CD4-positive, alpha-beta memory T cell (primary cell): ENCODE results near the gene MRGPRG. TPM values are rescaled to one million over a fixed set of nuclear protein-coding genes. Genes with fewer than 3 reads are reported as not detected.

Source experiments
- CTCF ChIA-PET: fragments of 350-600 bp; sonication (Branson Sonifier 250); formaldehyde crosslinking; loops from one replicate; lab custom pipeline; 2021; ENCODE audit warnings: inconsistent platforms; ENCODE audit not compliant: partially characterized antibody; lab: Charles Lee
- POLR2A ChIA-PET: fragments of 350-600 bp; sonication (Branson Sonifier 250); formaldehyde crosslinking; loops from one replicate; lab custom pipeline; 2021; ENCODE audit not compliant: partially characterized antibody; lab: Charles Lee
- DNase-seq, 5 donors: peaks; one replicate each; pipeline versions ENCODE4 v3.0.0 to v3.0.0-alpha.2; 2020 to 2022; ENCODE audit warnings: mixed read lengths in 1 of 5
- H3K27ac ChIP-seq: one replicate; pipeline ENCODE4 v1.7.0; 2013; ENCODE audit warnings: low read depth, low read length
- H3K27me3 ChIP-seq: 2 replicates; pipeline ENCODE4 v1.7.0; 2013; ENCODE audit warnings: mild to moderate bottlenecking, low read length, moderate library complexity; ENCODE audit not compliant: insufficient read depth
- H3K36me3 ChIP-seq: 2 replicates; pipeline ENCODE4 v1.7.0; 2013; ENCODE audit warnings: mild to moderate bottlenecking, low read length, moderate library complexity; ENCODE audit not compliant: insufficient read depth
- H3K4me1 ChIP-seq: 2 replicates; pipeline ENCODE4 v1.7.0; 2013; ENCODE audit warnings: mild to moderate bottlenecking, low read length, moderate library complexity; ENCODE audit not compliant: insufficient read depth
- H3K4me3 ChIP-seq, 2 donors: one replicate each; pipeline ENCODE4 v1.7.0; 2013; ENCODE audit warnings: low read length in 2 of 2, mild to moderate bottlenecking in 1 of 2
- H3K9me3 ChIP-seq, 2 donors: one replicate each; pipeline ENCODE4 v1.7.0; 2013; ENCODE audit warnings: low read length in 2 of 2, control low read depth in 1 of 2; ENCODE audit not compliant: control insufficient read depth in 1 of 2
- H3K27ac Mint-ChIP-seq, 7 donors: one replicate each; pipeline ENCODE4 v1.8.0; 2020 to 2021; ENCODE audit warnings: mixed read lengths in 7 of 7, mild to moderate bottlenecking in 6 of 7, inconsistent platforms in 3 of 7, moderate library complexity in 3 of 7
- H3K27me3 Mint-ChIP-seq, 2 donors: one replicate each; pipeline ENCODE4 v1.8.0; 2020 to 2021; ENCODE audit warnings: mixed read lengths in 2 of 2
- H3K36me3 Mint-ChIP-seq, 2 donors: one replicate each; pipeline ENCODE4 v1.8.0; 2020 to 2021; ENCODE audit warnings: mixed read lengths in 2 of 2, inconsistent platforms in 1 of 2, mild to moderate bottlenecking in 1 of 2
- H3K4me1 Mint-ChIP-seq, 4 donors: one replicate each; pipeline ENCODE4 v1.8.0; 2020 to 2021; ENCODE audit warnings: mixed read lengths in 4 of 4, mild to moderate bottlenecking in 1 of 4
- H3K4me3 Mint-ChIP-seq, 8 donors: one replicate each; pipeline ENCODE4 v1.8.0; 2020 to 2021; ENCODE audit warnings: mixed read lengths in 8 of 8, mild to moderate bottlenecking in 7 of 8, moderate library complexity in 6 of 8, inconsistent platforms in 3 of 8
- H3K9me3 Mint-ChIP-seq, 8 donors: one replicate each; pipeline ENCODE4 v1.8.0; 2020 to 2021; ENCODE audit warnings: mixed read lengths in 8 of 8, mild to moderate bottlenecking in 5 of 8, inconsistent platforms in 3 of 8, moderate library complexity in 1 of 8
- intact Hi-C: fragments of 100-400 bp; cut with micrococcal nuclease; formaldehyde crosslinking; loops from one replicate; pipeline ENCODE4 v1.15.1; 2023
- polyA plus RNA-seq, 2 donors: library from polyadenylated mRNA; unstranded; fragments of 300-500 nt; fragmentation: Illumina TruSeq; gene quantifications; one replicate each; pipeline ENCODE4 v1.2.3, GENCODE V29; 2021
- total RNA-seq, 2 experiments: library from RNA; stranded (reverse); gene quantifications; one replicate each; pipeline ENCODE4 v1.2.3, GENCODE V29; 2021

Gene MRGPRG
- total and polyA plus RNA-seq, 4 experiments from 2014 or later, result not detected

DNA sequence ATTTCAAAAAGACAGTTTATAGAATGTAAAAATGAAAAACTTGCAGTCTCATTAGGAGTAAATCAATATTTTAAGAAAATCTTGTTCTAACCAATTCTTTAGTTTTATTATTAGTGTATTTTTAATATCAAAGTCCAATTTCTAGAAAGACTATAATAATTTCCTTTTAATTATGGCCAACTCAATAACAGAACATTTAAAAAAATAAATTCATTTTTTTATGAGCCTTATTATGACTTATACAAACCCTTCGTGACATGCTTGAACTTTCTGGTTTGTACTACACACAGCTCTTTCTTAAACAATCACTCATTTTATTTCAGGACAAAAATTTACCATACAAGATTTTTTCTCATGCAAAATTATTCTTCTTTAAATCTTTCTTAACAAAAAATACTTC, 25.3 kb upstream of the MRGPRG start:
- Mint-ChIP-seq H3K4me3 (no peak overlapping the region), H3K27ac (no peak overlapping the region), H3K27me3 (peaks cover 8 to 12% of the 10 kb centered on the region in 2 donors), H3K9me3 (no peaks in the 10 kb centered on the region), H3K36me3 (no peaks in the 10 kb centered on the region), H3K4me1 (no peaks in the 10 kb centered on the region)
- no peak for DNase-seq
- no peaks in the 10 kb centered on the region for H3K4me1 ChIP-seq
- H3K27me3 ChIP-seq, result no peaks in the 10 kb centered on the region
- no peak overlapping the region for H3K27ac ChIP-seq
- ChIA-PET CTCF (no interaction called here), POLR2A (no interaction called here)
- intact Hi-C loops, result no loop called here
- no peaks in the 10 kb centered on the region for H3K9me3 ChIP-seq
- no peak overlapping the region for H3K4me3 ChIP-seq
- H3K36me3 ChIP-seq, result no peaks in the 10 kb centered on the region

- no peak overlapping the region for H3K27ac Mint-ChIP-seq
- H3K9me3 Mint-ChIP-seq, result peaks cover 0 to 2% (median 0%) of the 10 kb centered on the region in 8 donors
- intact Hi-C loops, result no loop called here
- H3K27me3 Mint-ChIP-seq, result peaks cover 5 to 6% of the 10 kb centered on the region in 2 donors
- no peaks in the 10 kb centered on the region for H3K36me3 Mint-ChIP-seq
- H3K27me3 ChIP-seq, result no peaks in the 10 kb centered on the region
- H3K4me3 ChIP-seq, result no peak overlapping the region
- H3K27ac ChIP-seq, result no peak overlapping the region
- no peaks in the 10 kb centered on the region for H3K36me3 ChIP-seq
- DNase-seq, result no peak
- CTCF ChIA-PET, result no interaction called here
- no peaks in the 10 kb centered on the region for H3K9me3 ChIP-seq
- no peaks in the 10 kb centered on the region for H3K4me1 Mint-ChIP-seq
- H3K4me1 ChIP-seq, result no peaks in the 10 kb centered on the region
- POLR2A ChIA-PET, result no interaction called here
- no peak overlapping the region for H3K4me3 Mint-ChIP-seq
These were observed 18.5 kb upstream of the MRGPRG start for GRCh38 chr11:3237119-3237518.

DNA sequence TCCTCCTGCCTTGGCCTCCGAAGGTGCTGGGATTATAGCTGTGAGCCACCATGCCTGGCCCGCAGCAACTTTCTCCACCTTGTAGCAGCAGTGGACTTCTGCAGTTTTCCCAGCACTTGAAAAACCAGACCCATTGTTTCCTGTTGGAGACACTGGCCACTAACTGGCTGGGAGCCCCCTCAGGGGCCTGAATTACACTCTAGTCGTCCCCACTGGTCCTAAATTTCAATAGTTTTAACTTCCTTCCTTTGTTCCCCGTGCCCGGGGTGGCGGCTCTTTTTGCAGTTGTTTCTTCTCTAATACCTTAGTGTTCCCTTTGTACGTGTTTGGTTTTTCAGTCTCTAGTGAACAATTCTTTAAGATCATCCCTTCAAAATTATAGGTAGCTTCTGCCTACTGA, 16.2 kb upstream of the MRGPRG start:
- intact Hi-C loops, result no loop called here
- H3K4me1 Mint-ChIP-seq, result no peaks in the 10 kb centered on the region
- peaks cover 5% of the 10 kb centered on the region in 2 donors for H3K27me3 Mint-ChIP-seq
- no peak overlapping the region for H3K4me3 Mint-ChIP-seq
- Histone ChIP-seq H3K4me3 (no peak overlapping the region), H3K27ac (no peak overlapping the region), H3K9me3 (no peaks in the 10 kb centered on the region), H3K4me1 (no peaks in the 10 kb centered on the region), H3K27me3 (no peaks in the 10 kb centered on the region), H3K36me3 (no peaks in the 10 kb centered on the region)
- DNase-seq, result no peak
- CTCF ChIA-PET, result no interaction called here
- no peaks in the 10 kb centered on the region for H3K36me3 Mint-ChIP-seq
- H3K9me3 Mint-ChIP-seq, result peaks cover 0 to 2% (median 0%) of the 10 kb centered on the region in 8 donors
- no peak overlapping the region for H3K27ac Mint-ChIP-seq
- POLR2A ChIA-PET, result no interaction called here

DNA sequence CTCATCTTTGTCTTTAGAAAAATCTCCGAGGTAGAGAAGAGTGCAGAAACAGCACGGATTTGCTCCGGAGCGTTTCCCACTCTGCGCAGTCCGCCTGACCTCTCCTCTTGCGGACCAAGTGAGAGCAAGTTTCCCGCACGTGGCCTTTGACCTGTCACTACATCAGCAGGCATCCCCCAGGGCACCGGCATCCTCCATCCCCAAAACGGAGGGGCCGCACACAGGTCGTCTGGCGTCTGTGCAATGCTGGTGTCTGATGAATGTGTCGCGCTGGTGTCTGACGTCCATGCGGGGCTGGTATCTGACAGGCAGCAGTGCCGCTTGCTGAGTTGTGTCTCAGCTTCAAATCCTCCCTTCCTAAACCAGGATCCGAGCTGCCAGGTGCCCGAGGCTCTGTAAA, 14.3 kb upstream of the MRGPRG start:
- Histone ChIP-seq H3K4me3 (no peak overlapping the region), H3K27ac (no peak overlapping the region), H3K27me3 (no peaks in the 10 kb centered on the region), H3K4me1 (no peaks in the 10 kb centered on the region), H3K36me3 (no peaks in the 10 kb centered on the region), H3K9me3 (no peaks in the 10 kb centered on the region)
- ChIA-PET CTCF (no interaction called here), POLR2A (no interaction called here)
- Mint-ChIP-seq H3K36me3 (no peaks in the 10 kb centered on the region), H3K27ac (no peak overlapping the region), H3K27me3 (peaks cover 1 to 3% of the 10 kb centered on the region in 2 donors), H3K4me1 (no peaks in the 10 kb centered on the region), H3K9me3 (peaks cover 0 to 2% (median 0%) of the 10 kb centered on the region in 8 donors), H3K4me3 (no peak overlapping the region)
- intact Hi-C loops, result no loop called here
- no peak for DNase-seq

DNA sequence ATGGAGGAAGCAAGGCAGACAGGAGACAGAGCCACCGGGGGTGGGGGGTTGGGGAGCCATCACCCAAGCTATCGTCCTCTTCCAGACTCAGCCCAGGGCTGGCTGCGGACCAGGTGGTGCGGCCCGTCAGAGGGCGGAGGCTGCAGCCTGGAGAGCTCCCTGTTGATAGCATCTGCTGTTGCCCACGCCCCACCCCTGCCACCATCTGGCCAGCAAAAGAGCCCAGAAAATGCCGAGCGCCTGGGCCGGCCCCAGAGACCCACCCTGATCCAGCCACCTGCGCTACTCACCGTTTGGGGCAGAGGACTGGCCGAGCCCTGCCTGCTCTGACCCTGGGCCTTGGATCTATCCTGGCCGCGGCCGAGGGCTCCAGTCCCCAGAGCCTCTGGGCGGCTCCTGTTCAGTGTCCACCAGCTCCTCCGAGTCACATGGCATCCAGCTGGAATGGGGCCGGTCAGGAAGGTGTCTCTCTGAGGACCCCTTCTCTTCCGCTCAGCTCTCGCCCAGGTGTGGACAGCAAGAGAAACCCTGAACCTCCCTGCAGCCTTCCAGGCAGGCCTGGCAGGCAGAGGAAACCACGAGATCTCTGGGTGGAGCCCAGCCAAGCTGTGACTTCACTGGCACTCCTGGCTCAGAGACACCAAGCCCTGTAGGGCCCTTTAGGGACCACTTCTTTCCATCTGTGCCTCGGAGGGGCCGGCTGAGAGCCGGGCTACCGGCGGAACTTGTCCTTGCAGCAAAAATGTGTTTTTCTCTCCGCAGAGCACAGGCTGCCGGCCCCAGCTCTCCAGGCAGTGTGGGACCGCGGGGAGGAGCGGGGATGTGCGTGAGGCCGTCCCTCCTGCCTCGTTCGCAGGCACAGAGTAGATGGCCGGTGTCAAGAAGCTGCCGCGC, 13.5 kb upstream of the MRGPRG start, which contains the start of gene MRGPRE:
Gene MRGPRE, minus strand, starts transcription at position 567 of the 894 bp plus-strand sequence. CDS start 3,618 bp downstream, outside the sequence.
- Histone ChIP-seq H3K4me1 (no peaks in the 10 kb centered on the region), H3K27ac (no peak within 1 kb of the TSS), H3K4me3 (no peak within 1 kb of the TSS), H3K9me3 (no peaks in the 10 kb centered on the region), H3K36me3 (no peaks in the 10 kb centered on the region), H3K27me3 (no peaks in the 10 kb centered on the region)
- DNase-seq, result no peak
- intact Hi-C loops, result no loop called here
- Mint-ChIP-seq H3K27ac (no peak within 1 kb of the TSS), H3K36me3 (no peaks in the 10 kb centered on the region), H3K27me3 (peaks cover 2 to 5% of the 10 kb centered on the region in 2 donors), H3K4me1 (no peaks in the 10 kb centered on the region), H3K4me3 (no peak within 1 kb of the TSS), H3K9me3 (peaks cover 0 to 2% (median 0%) of the 10 kb centered on the region in 8 donors)
- ChIA-PET CTCF (no interaction called here), POLR2A (no interaction called here)

GRCh38 chr11:3231550-3231850, 12.9 kb upstream of the MRGPRG start:
- CTCF ChIA-PET, result no interaction called here
- no peaks in the 10 kb centered on the region for H3K36me3 Mint-ChIP-seq
- no peak overlapping the region for H3K27ac Mint-ChIP-seq
- no peak overlapping the region for H3K4me3 Mint-ChIP-seq
- H3K27me3 Mint-ChIP-seq, result peaks cover 2 to 5% of the 10 kb centered on the region in 2 donors
- no peaks in the 10 kb centered on the region for H3K9me3 ChIP-seq
- no peaks in the 10 kb centered on the region for H3K27me3 ChIP-seq
- POLR2A ChIA-PET, result no interaction called here
- DNase-seq, result no peak
- no peaks in the 10 kb centered on the region for H3K4me1 Mint-ChIP-seq
- no peak overlapping the region for H3K27ac ChIP-seq
- no peaks in the 10 kb centered on the region for H3K4me1 ChIP-seq
- no peaks in the 10 kb centered on the region for H3K36me3 ChIP-seq
- intact Hi-C loops, result no loop called here
- H3K9me3 Mint-ChIP-seq, result peaks cover 0 to 2% (median 0%) of the 10 kb centered on the region in 8 donors
- H3K4me3 ChIP-seq, result no peak overlapping the region

DNA sequence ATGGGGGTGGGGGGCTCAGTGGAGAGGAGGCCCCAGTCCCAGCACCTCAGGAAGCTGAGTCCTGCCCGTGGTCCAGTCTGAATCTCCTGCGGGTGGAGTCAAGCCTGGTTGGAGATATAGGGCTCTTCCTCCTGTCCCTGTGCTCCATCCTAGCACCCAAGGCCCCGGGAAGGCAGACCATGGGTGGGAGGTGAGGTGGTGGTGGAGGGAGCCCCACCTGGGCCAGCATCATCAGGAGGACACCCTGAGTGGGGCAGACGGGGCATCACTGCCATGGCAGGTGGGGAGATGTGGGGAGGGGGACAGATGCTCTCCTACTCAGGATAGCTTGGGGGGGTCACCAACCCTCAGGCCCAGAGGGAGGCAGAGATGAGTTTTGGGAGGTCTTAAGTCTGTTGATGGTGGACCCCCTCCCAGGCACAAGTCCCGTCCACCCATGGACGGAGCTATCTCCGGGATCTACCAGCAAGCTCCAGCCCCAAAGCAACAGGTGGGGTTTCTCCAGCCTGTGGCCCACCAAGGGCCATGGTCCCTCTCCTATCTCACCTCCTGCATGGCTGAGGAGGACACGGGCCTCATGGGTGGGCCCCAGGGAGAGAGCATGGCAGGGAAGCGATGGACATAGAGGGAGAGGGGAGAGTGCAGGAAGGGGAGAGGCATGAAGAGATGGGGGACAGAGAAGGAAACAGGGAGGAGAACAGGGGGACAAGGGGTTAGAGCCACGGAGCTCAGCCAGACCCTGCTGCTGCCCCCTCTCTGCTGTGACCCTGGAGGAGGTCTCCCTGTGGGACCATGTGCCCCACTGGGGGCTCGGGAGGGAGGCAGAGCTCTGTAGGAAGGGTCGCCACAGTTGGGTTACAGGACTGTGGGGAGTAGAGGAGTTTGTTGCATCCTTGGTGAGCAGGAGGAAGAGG, 12.3 kb upstream of the MRGPRG start:
- DNase-seq, result no peak

More for the DNA sequence above, 12.3 kb upstream of the MRGPRG start:
- Histone ChIP-seq H3K27ac (no peak overlapping the region), H3K4me3 (no peak overlapping the region), H3K4me1 (no peaks in the 10 kb centered on the region), H3K9me3 (no peaks in the 10 kb centered on the region), H3K36me3 (no peaks in the 10 kb centered on the region), H3K27me3 (no peaks in the 10 kb centered on the region)
- CTCF ChIA-PET, result no interaction called here
- H3K9me3 Mint-ChIP-seq, result peaks cover 0 to 2% (median 0%) of the 10 kb centered on the region in 8 donors
- POLR2A ChIA-PET, result no interaction called here
- intact Hi-C loops, result no loop called here
- H3K36me3 Mint-ChIP-seq, result no peaks in the 10 kb centered on the region
- no peak overlapping the region for H3K27ac Mint-ChIP-seq
- no peaks in the 10 kb centered on the region for H3K4me1 Mint-ChIP-seq
- H3K27me3 Mint-ChIP-seq, result peaks cover 4 to 5% of the 10 kb centered on the region in 2 donors
- no peak overlapping the region for H3K4me3 Mint-ChIP-seq
